IMR-90 (cell line): ENCODE data around the gene STOX2. TPM values are rescaled to one million over a fixed set of nuclear protein-coding genes. Genes with fewer than 3 reads are reported as not detected.

Source experiments
- ATAC-seq: fragments of 200-7000 bp; cut with Tn5 transposase; 2 replicates; pipeline ENCODE4 v1.9.1; 2020; ENCODE audit warnings: low read depth, mild to moderate bottlenecking, moderate library complexity
- BruUV-seq: library from RNA; stranded (reverse); fragments of 400-500 nt; replicated peaks from 2 replicates; lab custom pipeline; 2021; lab: Mats Ljungman, UMichigan
- CTCF ChIA-PET: fragments of 300-600 bp; formaldehyde crosslinking; extraction: SDS; loops from one replicate; lab custom pipeline; 2021; ENCODE audit warnings: antibody characterized with exemption; lab: Yijun Ruan, JAX
- POLR2A ChIA-PET: fragments of 300-600 bp; sonication (Branson Sonifier 250); formaldehyde crosslinking; loops from one replicate; lab custom pipeline; 2022; ENCODE audit warnings: antibody characterized with exemption; ENCODE audit not compliant: unreplicated experiment; lab: Charles Lee
- DNase-seq: peaks from one replicate; pipeline ENCODE4 v3.0.0; 2013
- H2AFZ ChIP-seq: replicated peaks from 2 replicates; pipeline ENCODE3; 2013; ENCODE audit warnings: low read length, mild to moderate bottlenecking; ENCODE audit not compliant: poor library complexity
- H2AK5ac ChIP-seq: 2 replicates; pipeline ENCODE4 v1.6.1; 2013; ENCODE audit warnings: low read depth, low read length, inconsistent platforms
- H2AK9ac ChIP-seq: replicated peaks from 2 replicates; pipeline ENCODE3; 2013; ENCODE audit warnings: mild to moderate bottlenecking, low read depth, low read length, moderate library complexity; ENCODE audit not compliant: poor library complexity
- H2BK120ac ChIP-seq: 2 replicates; pipeline ENCODE4 v1.6.1; 2013; ENCODE audit warnings: low read depth, low read length, inconsistent platforms
- H2BK15ac ChIP-seq: 3 replicates; pipeline ENCODE4 v1.6.1; 2013; ENCODE audit warnings: low read depth, low read length, inconsistent platforms
- H2BK20ac ChIP-seq: 2 replicates; pipeline ENCODE4 v1.6.1; 2013; ENCODE audit warnings: low read depth, mild to moderate bottlenecking, inconsistent platforms, low read length, moderate library complexity
- H2BK5ac ChIP-seq: 2 replicates; pipeline ENCODE4 v1.6.1; 2013; ENCODE audit warnings: mild to moderate bottlenecking, low read depth, low read length, inconsistent platforms; ENCODE audit not compliant: poor library complexity, severe bottlenecking
- H3K14ac ChIP-seq: replicated peaks from 2 replicates; pipeline ENCODE4 v1.6.1; 2013; ENCODE audit warnings: low read depth, low read length, inconsistent platforms
- H3K18ac ChIP-seq: 2 replicates; pipeline ENCODE4 v1.6.1; 2013; ENCODE audit warnings: low read depth, low read length, control low read depth
- H3K23ac ChIP-seq: 2 replicates; pipeline ENCODE4 v1.6.1; 2013; ENCODE audit warnings: low read depth, low read length, inconsistent platforms
- H3K27ac ChIP-seq: 2 replicates; pipeline ENCODE4 v1.5.1; 2013; ENCODE audit warnings: mild to moderate bottlenecking, control low read depth, low read length; ENCODE audit not compliant: insufficient read depth
- H3K27me3 ChIP-seq: 2 replicates; pipeline ENCODE4 v1.6.1; 2013; ENCODE audit warnings: low read length; ENCODE audit not compliant: control insufficient read depth, insufficient read depth
- H3K36me3 ChIP-seq: 2 replicates; pipeline ENCODE4 v1.6.1; 2013; ENCODE audit warnings: low read length, mixed read lengths; ENCODE audit not compliant: control insufficient read depth, insufficient read depth
- H3K4ac ChIP-seq: 2 replicates; pipeline ENCODE4 v1.6.1; 2013; ENCODE audit warnings: low read depth, low read length, inconsistent platforms
- H3K4me1 ChIP-seq: 2 replicates; pipeline ENCODE4 v1.6.1; 2013; ENCODE audit warnings: low read length, mixed read lengths; ENCODE audit not compliant: control insufficient read depth, insufficient read depth
- H3K4me2 ChIP-seq: 2 replicates; pipeline ENCODE4 v1.6.1; 2013; ENCODE audit warnings: low read depth, mild to moderate bottlenecking, control low read depth, low read length, moderate library complexity
- H3K4me3 ChIP-seq: 2 replicates; pipeline ENCODE4 v1.5.1; 2013; ENCODE audit warnings: low read depth, mild to moderate bottlenecking, control low read depth, low read length, moderate library complexity; ENCODE audit not compliant: insufficient read depth
- H3K56ac ChIP-seq: 2 replicates; pipeline ENCODE4 v1.6.1; 2013; ENCODE audit warnings: low read length, inconsistent platforms; ENCODE audit not compliant: insufficient read depth; ENCODE audit errors: extremely low read depth
- H3K79me1 ChIP-seq, 2 experiments: 2 replicates each; pipeline ENCODE4 v1.6.1; 2013; ENCODE audit warnings: low read length in 2 of 2, inconsistent platforms in 1 of 2, low read depth in 1 of 2
- H3K9ac ChIP-seq: 2 replicates; pipeline ENCODE4 v1.6.1; 2013; ENCODE audit warnings: low read depth, low read length, control low read depth
- H3K9me1 ChIP-seq: 2 replicates; pipeline ENCODE4 v1.6.1; 2013; ENCODE audit warnings: low read length, inconsistent platforms; ENCODE audit not compliant: insufficient read depth
- H3K9me3 ChIP-seq: 2 replicates; pipeline ENCODE4 v1.6.1; 2013; ENCODE audit warnings: low read length; ENCODE audit not compliant: control insufficient read depth, insufficient read depth
- H4K20me1 ChIP-seq: 2 replicates; pipeline ENCODE4 v1.6.1; 2013; ENCODE audit warnings: low read length, inconsistent platforms; ENCODE audit not compliant: insufficient read depth
- H4K5ac ChIP-seq: 2 replicates; pipeline ENCODE4 v1.6.1; 2013; ENCODE audit warnings: mild to moderate bottlenecking, low read depth, low read length, control low read depth
- H4K8ac ChIP-seq, 2 experiments: 2 replicates each; pipeline ENCODE4 v1.6.1; 2013; ENCODE audit warnings: low read depth in 2 of 2, low read length in 2 of 2, control low read depth in 1 of 2, inconsistent platforms in 1 of 2
- H4K91ac ChIP-seq: 2 replicates; pipeline ENCODE4 v1.6.1; 2013; ENCODE audit warnings: low read depth, low read length, inconsistent platforms; ENCODE audit not compliant: insufficient read depth
- BHLHE40 ChIP-seq: fragments of 150-350 bp; IDR thresholded peaks from 2 replicates; pipeline ENCODE4 v1.6.1; 2016; ENCODE audit warnings: mild to moderate bottlenecking, low read depth, low read length
- CEBPB ChIP-seq: IDR thresholded peaks from 2 replicates; pipeline ENCODE4 v1.6.1; 2012; ENCODE audit warnings: low read depth, low read length, improper control_type of control experiment
- CHD1 ChIP-seq: IDR thresholded peaks from 2 replicates; pipeline ENCODE4 v1.6.1; 2012; ENCODE audit warnings: low read depth, low read length, improper control_type of control experiment
- CTCF ChIP-seq: conservative IDR thresholded peaks from 2 replicates; pipeline ENCODE4 v1.5.1; 2012; ENCODE audit warnings: mild to moderate bottlenecking, low read depth, low read length, improper control_type of control experiment
- FOS ChIP-seq: fragments of 150-350 bp; IDR thresholded peaks from 2 replicates; pipeline ENCODE4 v1.6.1; 2016; ENCODE audit warnings: low read depth, low read length
- MAFK ChIP-seq: IDR thresholded peaks from 2 replicates; pipeline ENCODE4 v1.6.1; 2012; ENCODE audit warnings: low read depth, low read length, improper control_type of control experiment
- MXI1 ChIP-seq: IDR thresholded peaks from 2 replicates; pipeline ENCODE4 v1.6.1; 2012; ENCODE audit warnings: low read depth, mild to moderate bottlenecking, low read length, moderate library complexity, borderline replicate concordance
- NFE2L2 ChIP-seq: fragments of 150-350 bp; IDR thresholded peaks from 2 replicates; pipeline ENCODE4 v1.6.1; 2016; ENCODE audit warnings: low read depth, mild to moderate bottlenecking, low read length
- POLR2A ChIP-seq: IDR thresholded peaks from 2 replicates; pipeline ENCODE4 v1.6.1; 2012; ENCODE audit warnings: mild to moderate bottlenecking, low read depth, low read length
- RFX5 ChIP-seq: IDR thresholded peaks from 2 replicates; pipeline ENCODE4 v1.8.0; 2012; ENCODE audit warnings: low read depth, mild to moderate bottlenecking, low read length, moderate library complexity
- WGBS, 2 experiments: methylation state at CpG; one replicate each; pipeline versions ENCODE4 v1.1.5 to v1.1.7; 2013; ENCODE audit warnings: missing lambda C conversion rate in 2 of 2; ENCODE audit not compliant: insufficient read length in 1 of 2; ENCODE audit errors: extremely low coverage in 2 of 2; 5-methylcytosine and 5-hydroxymethylcytosine counted together
- dilution Hi-C: fragments of 300-500 bp; cut with HindIII; formaldehyde crosslinking; loops from one replicate; pipeline ENCODE4 v1.14.3; 2018; ENCODE audit warnings: low sequenced_read_pairs; ENCODE audit not compliant: unreplicated experiment
- in situ Hi-C: fragments of 300-500 bp; cut with MboI; formaldehyde crosslinking; loops from 3 replicates; pipeline ENCODE4 v1.14.3; 2019; ENCODE audit warnings: low sequenced_read_pairs, inconsistent platforms, mixed read lengths
- intact Hi-C: fragments of 100-400 bp; cut with micrococcal nuclease; formaldehyde crosslinking; loops from 2 replicates; pipeline ENCODE4 v1.10.0; 2022
- polyA plus RNA-seq, 3 experiments: library from polyadenylated mRNA; depleted of rRNA; stranded (reverse); fragments of >200 nt; gene quantifications; 2 replicates each; pipeline ENCODE4 v1.2.3, GENCODE V29; 2012; ENCODE audit warnings: low replicate concordance in 1 of 3
- total RNA-seq: library from RNA; depleted of rRNA; stranded (reverse); fragments of >200 nt; gene quantifications from 2 replicates; pipeline ENCODE4 v1.2.3, GENCODE V29; 2012
- TF ChIP-seq, protein P1 (sequence below): fragments of 150-350 bp; IDR thresholded peaks from 2 replicates; pipeline ENCODE4 v1.6.1; 2016; ENCODE audit warnings: low read depth, mild to moderate bottlenecking, low read length, moderate library complexity, borderline replicate concordance

The STOX2 gene
- total and polyA plus RNA-seq, 2 of the 4 experiments (the other 2 are of a cell fraction), result 1.1 to 5.4 TPM

GRCh38 chr4:183878251-183878970, 26.7 kb upstream of the STOX2 start:
- no peak overlapping the region for H3K4me2 ChIP-seq
- no peak overlapping the region for H3K4me3 ChIP-seq
- ATAC-seq (no peak), DNase-seq (no peak)
- no peak overlapping the region for H4K5ac ChIP-seq
- H2BK5ac ChIP-seq, result no peak overlapping the region
- dilution Hi-C loops (no loop called here), in situ Hi-C loops (no loop called here), intact Hi-C loops (no loop called here)
- no peak overlapping the region for H3K18ac ChIP-seq
- H3K36me3 ChIP-seq, result no peaks in the 10 kb centered on the region
- H2BK15ac ChIP-seq, result no peak overlapping the region
- no peaks in the 10 kb centered on the region for H4K20me1 ChIP-seq
- H3K79me1 ChIP-seq, result no peaks in the 10 kb centered on the region
- H3K23ac ChIP-seq, result no peak overlapping the region
- H3K4me1 ChIP-seq, result peaks cover 3% of the 10 kb centered on the region; the same call in 1 of the 2 replicates
- TF ChIP-seq POLR2A (no peak), BHLHE40 (no peak), MAFK (no peak), FOS (no peak), CEBPB (no peak), CTCF (no peak), CHD1 (no peak), NFE2L2 (no peak), MXI1 (no peak), RFX5 (no peak)
- TF ChIP-seq, protein P1, sequence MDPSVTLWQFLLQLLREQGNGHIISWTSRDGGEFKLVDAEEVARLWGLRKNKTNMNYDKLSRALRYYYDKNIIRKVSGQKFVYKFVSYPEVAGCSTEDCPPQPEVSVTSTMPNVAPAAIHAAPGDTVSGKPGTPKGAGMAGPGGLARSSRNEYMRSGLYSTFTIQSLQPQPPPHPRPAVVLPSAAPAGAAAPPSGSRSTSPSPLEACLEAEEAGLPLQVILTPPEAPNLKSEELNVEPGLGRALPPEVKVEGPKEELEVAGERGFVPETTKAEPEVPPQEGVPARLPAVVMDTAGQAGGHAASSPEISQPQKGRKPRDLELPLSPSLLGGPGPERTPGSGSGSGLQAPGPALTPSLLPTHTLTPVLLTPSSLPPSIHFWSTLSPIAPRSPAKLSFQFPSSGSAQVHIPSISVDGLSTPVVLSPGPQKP, result no peak
- H2AK5ac ChIP-seq, result no peak overlapping the region
- H3K27ac ChIP-seq, result no peak overlapping the region
- H3K9me1 ChIP-seq, result no peaks in the 10 kb centered on the region
- no peak overlapping the region for H3K9ac ChIP-seq
- no peak overlapping the region for H2BK120ac ChIP-seq
- no peak overlapping the region for H3K56ac ChIP-seq
- H4K8ac ChIP-seq, result no peak overlapping the region
- no peaks in the 10 kb centered on the region; the same call in 1 of the 2 replicates for H3K27me3 ChIP-seq
- no TSS peak for BruUV-seq
- ChIA-PET CTCF (interaction anchor here (0.6 to 0.7 kb wide), 2 partner anchors 120 to 223 kb away, joined by 3 to 4 read pairs; no protein-coding TSS in a partner anchor), POLR2A (no interaction called here)
- H2AK9ac ChIP-seq, result no peak overlapping the region
- no peak overlapping the region for H2BK20ac ChIP-seq
- no peak overlapping the region for H2AFZ ChIP-seq
- H3K9me3 ChIP-seq, result no peaks in the 10 kb centered on the region
- no peak overlapping the region for H3K4ac ChIP-seq
- no peak overlapping the region for H4K91ac ChIP-seq
- WGBS, 2 experiments, result no CpG with 5 or more reads among the region's 4 CpGs
- H3K14ac ChIP-seq, result no peak overlapping the region
